Mucosa of rectum (tissue), 2 donors: ENCODE results near the gene CSN1S1.
"Not testable (repeated sequence)": the region's sequence is repeated elsewhere in the genome, so short reads cannot be mapped to it uniquely, and the experiment has no call there.

Source experiments
- H3K27ac ChIP-seq, 2 donors: one replicate each; pipeline ENCODE4 v1.7.0; 2013; ENCODE audit warnings: inconsistent platforms in 2 of 2, low read depth in 2 of 2, low read length in 2 of 2
- H3K27me3 ChIP-seq, 2 donors: one replicate each; pipeline ENCODE4 v1.7.0; 2013; ENCODE audit warnings: low read length in 2 of 2; ENCODE audit not compliant: control insufficient read depth in 2 of 2, insufficient read depth in 2 of 2
- H3K36me3 ChIP-seq, 2 donors: one replicate each; pipeline ENCODE4 v1.7.0; 2013; ENCODE audit warnings: low read length in 2 of 2; ENCODE audit not compliant: control insufficient read depth in 2 of 2, insufficient read depth in 2 of 2
- H3K4me1 ChIP-seq, 2 donors: one replicate each; pipeline ENCODE4 v1.7.0; 2013; ENCODE audit warnings: low read length in 2 of 2, mild to moderate bottlenecking in 1 of 2; ENCODE audit not compliant: control insufficient read depth in 2 of 2, insufficient read depth in 2 of 2
- H3K4me3 ChIP-seq, 2 donors: one replicate each; pipeline ENCODE4 v1.7.0; 2013; ENCODE audit warnings: low read length in 2 of 2
- H3K9ac ChIP-seq, 2 donors: one replicate each; pipeline ENCODE4 v1.7.0; 2013; ENCODE audit warnings: low read length in 2 of 2, low read depth in 1 of 2, mild to moderate bottlenecking in 1 of 2
- H3K9me3 ChIP-seq, 2 donors: one replicate each; pipeline ENCODE4 v1.7.0; 2013; ENCODE audit warnings: low read length in 2 of 2; ENCODE audit not compliant: control insufficient read depth in 2 of 2
- donor health status: healthy.
- donor health status: Normal muscosa, but diverticular disease.

The CSN1S1 gene

DNA sequence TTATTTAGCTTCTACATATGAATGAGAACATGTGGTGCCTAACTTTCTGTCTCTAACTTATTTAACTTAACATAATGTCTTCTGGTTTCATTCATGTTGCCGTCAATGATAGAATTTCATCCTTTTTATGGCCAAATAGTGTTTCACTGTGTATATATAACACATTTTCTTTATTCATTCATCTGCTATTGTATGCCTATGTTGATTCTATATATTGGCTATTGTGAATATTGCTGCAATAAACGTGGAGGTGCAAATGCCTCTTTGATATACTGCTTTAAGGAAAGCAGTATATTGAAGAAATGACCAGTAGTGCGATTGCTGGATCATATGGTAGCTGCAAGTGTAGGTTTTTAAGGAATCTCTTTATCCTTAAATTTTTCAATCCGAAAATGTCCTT, 10.0 kb upstream of the CSN1S1 start:
- H3K9me3 ChIP-seq: no peaks in the 10 kb centered on the region
- H3K27ac ChIP-seq: no peak overlapping the region
- H3K9ac ChIP-seq: no peak overlapping the region
- H3K4me1 ChIP-seq: no peaks in the 10 kb centered on the region
- no peaks in the 10 kb centered on the region for H3K36me3 ChIP-seq
- no peak overlapping the region for H3K4me3 ChIP-seq
- peaks cover 0 to 2% of the 10 kb centered on the region in 2 donors for H3K27me3 ChIP-seq

- H3K4me1 ChIP-seq, H3K27me3 ChIP-seq, H3K9ac ChIP-seq, H3K4me3 ChIP-seq, H3K27ac ChIP-seq, H3K9me3 ChIP-seq, H3K36me3 ChIP-seq: not testable (repeated sequence)
Observed at GRCh38 chr4:69923782-69924410, 7.0 kb upstream of the CSN1S1 start.

- H3K9ac ChIP-seq: no peak overlapping the region
- H3K27ac ChIP-seq: no peak overlapping the region
- H3K36me3 ChIP-seq: no peaks in the 10 kb centered on the region
- H3K9me3 ChIP-seq: no peaks in the 10 kb centered on the region
- no peaks in the 10 kb centered on the region for H3K4me1 ChIP-seq
- H3K4me3 ChIP-seq: no peak overlapping the region
- no peaks in the 10 kb centered on the region for H3K27me3 ChIP-seq
Observed at GRCh38 chr4:69934150-69934549, 3.3 kb downstream of the CSN1S1 start.

DNA sequence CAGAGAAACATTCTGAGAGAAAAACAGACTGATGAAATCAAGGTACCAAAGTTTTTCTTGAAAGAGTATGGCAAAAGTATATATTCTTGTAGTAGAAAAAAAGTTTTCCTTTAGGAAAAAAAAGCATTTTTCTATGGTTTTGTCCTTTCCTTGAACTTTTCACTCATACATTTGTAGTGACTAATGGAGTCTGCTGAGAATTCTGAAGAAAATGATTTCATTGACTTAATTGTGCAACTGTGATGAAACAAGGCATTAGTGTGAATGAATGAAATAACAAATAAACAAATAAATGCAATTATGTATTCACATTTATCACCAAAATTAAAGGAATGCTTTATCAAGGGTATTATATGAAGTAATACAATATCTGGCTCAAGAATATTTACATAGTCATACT, 5.7 kb downstream of the CSN1S1 start:
- Histone ChIP-seq H3K4me1 (no peaks in the 10 kb centered on the region), H3K27ac (no peak overlapping the region), H3K27me3 (no peaks in the 10 kb centered on the region), H3K9me3 (no peaks in the 10 kb centered on the region), H3K36me3 (no peaks in the 10 kb centered on the region), H3K4me3 (no peak overlapping the region), H3K9ac (no peak overlapping the region)

GRCh38 chr4:69951602-69952001, 20.7 kb downstream of the CSN1S1 start:
- H3K9ac ChIP-seq: no peak overlapping the region
- no peak overlapping the region for H3K27ac ChIP-seq
- H3K36me3 ChIP-seq: no peaks in the 10 kb centered on the region
- H3K4me1 ChIP-seq: no peaks in the 10 kb centered on the region
- no peak overlapping the region for H3K4me3 ChIP-seq
- H3K27me3 ChIP-seq: no peaks in the 10 kb centered on the region
- H3K9me3 ChIP-seq: no peaks in the 10 kb centered on the region

DNA sequence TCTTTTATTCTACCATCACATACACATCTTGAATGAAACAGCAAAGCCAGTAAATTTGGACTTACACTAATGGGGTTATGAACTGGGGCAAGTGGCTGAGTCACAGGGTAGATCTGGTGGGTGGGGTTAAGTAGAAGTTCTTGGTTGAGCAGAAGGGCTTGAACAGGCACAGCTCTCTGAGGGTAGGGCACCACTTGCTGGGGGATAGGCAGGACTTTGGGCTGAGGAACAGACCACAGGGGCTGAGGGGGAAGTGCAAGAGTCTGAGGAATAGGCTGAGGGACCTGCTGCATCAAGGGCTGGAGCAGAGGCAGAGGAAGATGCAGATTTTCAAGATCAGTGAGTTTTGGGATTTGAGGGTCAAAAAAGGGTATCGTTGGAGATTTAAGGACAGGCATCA, 26.3 kb downstream of the CSN1S1 start:
- H3K36me3 ChIP-seq: no peaks in the 10 kb centered on the region
- no peaks in the 10 kb centered on the region for H3K4me1 ChIP-seq
- H3K27me3 ChIP-seq: no peaks in the 10 kb centered on the region
- no peak overlapping the region for H3K27ac ChIP-seq
- H3K9me3 ChIP-seq: no peaks in the 10 kb centered on the region
- H3K4me3 ChIP-seq: no peak overlapping the region
- H3K9ac ChIP-seq: no peak overlapping the region

DNA sequence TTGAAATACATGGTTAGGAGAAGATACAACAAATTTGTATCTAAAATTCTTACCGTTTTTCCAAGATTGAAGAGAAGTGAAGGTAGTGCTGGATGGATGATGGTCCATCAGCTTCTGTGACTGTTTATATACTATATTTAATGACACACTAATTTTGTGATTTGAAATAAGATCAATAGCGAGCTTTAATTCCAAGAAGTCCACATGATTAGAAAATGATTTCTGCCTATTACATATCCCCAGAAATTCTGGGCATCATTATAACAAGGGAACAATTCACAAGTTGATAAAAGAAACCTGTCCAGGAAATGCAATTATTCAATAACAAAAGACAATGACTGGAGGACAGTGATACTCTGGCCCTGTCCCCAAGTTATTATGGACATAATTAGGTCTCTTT, 34.8 kb downstream of the CSN1S1 start, which contains the start of gene CSN2:
CSN2 (minus strand) TSS at position 101 of the 400 bp plus-strand sequence. CDS start 4,733 bp downstream, outside the sequence.
- no peaks in the 10 kb centered on the region for H3K36me3 ChIP-seq
- no peak within 1 kb of the TSS for H3K4me3 ChIP-seq
- no peak within 1 kb of the TSS for H3K27ac ChIP-seq
- no peak within 1 kb of the TSS for H3K9ac ChIP-seq
- no peaks in the 10 kb centered on the region for H3K9me3 ChIP-seq
- H3K4me1 ChIP-seq: no peaks in the 10 kb centered on the region
- no peaks in the 10 kb centered on the region for H3K27me3 ChIP-seq

GRCh38 chr4:69970071-69970470, 39.2 kb downstream of the CSN1S1 start:
- no peaks in the 10 kb centered on the region for H3K4me1 ChIP-seq
- H3K27ac ChIP-seq: no peak overlapping the region

DNA sequence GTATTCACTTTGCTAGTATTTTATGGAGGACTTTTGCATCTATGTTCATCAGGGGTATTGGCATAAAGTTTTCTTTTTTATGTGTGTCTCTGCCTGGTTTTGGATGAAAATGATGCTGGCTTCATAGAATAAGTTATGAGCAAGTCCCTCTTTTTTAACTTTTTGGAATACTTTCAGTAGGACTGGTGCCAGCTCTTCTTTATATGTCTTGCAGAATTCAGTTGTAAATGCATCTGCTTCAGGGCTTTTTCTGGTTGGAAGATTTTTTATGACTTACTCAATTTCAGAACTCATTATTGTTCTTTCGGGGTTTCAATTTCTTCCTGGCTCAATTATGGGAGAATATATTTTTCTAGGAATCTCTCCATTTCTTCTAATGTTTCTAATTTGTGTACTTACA, 43.8 kb downstream of the CSN1S1 start:
- Histone ChIP-seq H3K9ac (no peak overlapping the region), H3K36me3 (no peaks in the 10 kb centered on the region), H3K27ac (no peak overlapping the region), H3K4me3 (no peak overlapping the region), H3K27me3 (no peaks in the 10 kb centered on the region), H3K4me1 (no peaks in the 10 kb centered on the region), H3K9me3 (no peaks in the 10 kb centered on the region)

More at GRCh38 chr4:69970071-69970470, 39.2 kb downstream of the CSN1S1 start:
- Histone ChIP-seq H3K9me3 (no peaks in the 10 kb centered on the region), H3K36me3 (no peaks in the 10 kb centered on the region), H3K9ac (no peak overlapping the region), H3K27me3 (no peaks in the 10 kb centered on the region), H3K4me3 (no peak overlapping the region)

- Histone ChIP-seq H3K9me3 (no peaks in the 10 kb centered on the region), H3K27ac (no peak overlapping the region), H3K4me3 (no peak overlapping the region), H3K36me3 (no peaks in the 10 kb centered on the region), H3K9ac (no peak overlapping the region), H3K4me1 (no peaks in the 10 kb centered on the region), H3K27me3 (no peaks in the 10 kb centered on the region)
Observed at GRCh38 chr4:69977582-69977981, 46.7 kb downstream of the CSN1S1 start.

DNA sequence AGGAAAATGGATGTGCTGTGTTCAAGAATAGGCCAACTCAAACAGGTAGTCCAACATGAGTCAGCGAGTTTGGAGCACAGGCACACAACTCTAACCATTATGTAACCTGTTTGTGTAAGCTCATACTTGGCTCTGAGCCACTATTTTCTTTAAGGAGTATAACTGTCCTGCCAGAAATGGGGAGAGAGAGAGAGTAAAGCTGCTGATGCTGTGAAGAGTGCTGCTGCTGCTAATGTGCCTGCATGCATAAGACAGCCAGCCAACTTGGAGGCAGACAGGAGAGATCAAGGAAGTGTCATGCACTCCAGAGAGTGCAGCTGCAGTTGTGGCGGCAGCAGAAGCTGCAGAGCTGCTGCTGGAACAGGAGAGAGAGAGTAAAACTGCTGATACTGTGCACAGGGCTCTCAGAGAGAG, 53.2 kb downstream of the CSN1S1 start:
- H3K9ac ChIP-seq: no peak overlapping the region
- no peak overlapping the region for H3K27ac ChIP-seq
- H3K27me3 ChIP-seq: no peaks in the 10 kb centered on the region

More for the DNA sequence above, 53.2 kb downstream of the CSN1S1 start:
- H3K4me1 ChIP-seq: no peaks in the 10 kb centered on the region
- no peaks in the 10 kb centered on the region for H3K36me3 ChIP-seq
- no peaks in the 10 kb centered on the region for H3K9me3 ChIP-seq
- no peak overlapping the region for H3K4me3 ChIP-seq
